Heart left ventricle (tissue), 16 donors: Measurements from ENCODE around the gene TRAF2. TPM values are rescaled to one million over a fixed set of nuclear protein-coding genes. Genes with fewer than 3 reads are reported as not detected.

Experiments
- ATAC-seq, 4 donors: fragments of 200-7000 bp; cut with Tn5 transposase; one replicate each; pipeline ENCODE4 v1.9.1; 2020 to 2022; ENCODE audit warnings: moderate library complexity in 4 of 4, mild to moderate bottlenecking in 3 of 4, moderate number of reproducible peaks in 1 of 4
- DNase-seq, 5 donors: peaks; one replicate each; pipeline ENCODE4 v3.0.0-alpha.2; 2020
- H3K27ac ChIP-seq, 12 donors: fragments of 200-600 bp; sonication (generic) in 4 of 12; one replicate each; pipeline versions ENCODE4 v1.5.0 to v1.8.0; 2016 to 2022; ENCODE audit warnings: mild to moderate bottlenecking in 2 of 12
- H3K27me3 ChIP-seq, 9 donors: fragments of 200-600 bp; sonication (generic) in 2 of 9; one replicate each; pipeline versions ENCODE4 v1.5.1 to v1.8.0; 2016 to 2022; ENCODE audit warnings: mild to moderate bottlenecking in 3 of 9
- H3K36me3 ChIP-seq, 9 donors: fragments of 200-600 bp; sonication (generic) in 2 of 9; one replicate each; pipeline versions ENCODE4 v1.5.0 to v1.8.0; 2018 to 2022; ENCODE audit warnings: mild to moderate bottlenecking in 2 of 9
- H3K4me1 ChIP-seq, 12 donors: fragments of 200-600 bp; sonication (generic) in 4 of 12; one replicate each; pipeline versions ENCODE4 v1.5.0 to v1.8.0; 2016 to 2022; ENCODE audit warnings: mild to moderate bottlenecking in 3 of 12
- H3K4me3 ChIP-seq, 12 donors: fragments of 200-600 bp; sonication (generic) in 4 of 12; one replicate each; pipeline versions ENCODE4 v1.5.0 to v1.8.0; 2017 to 2022; ENCODE audit warnings: mild to moderate bottlenecking in 9 of 12, moderate library complexity in 4 of 12
- H3K9me3 ChIP-seq, 12 donors: fragments of 200-600 bp; sonication (generic) in 4 of 12; one replicate each; pipeline versions ENCODE4 v1.5.0 to v1.8.0; 2016 to 2022; ENCODE audit warnings: mild to moderate bottlenecking in 1 of 12
- CTCF ChIP-seq, 12 donors: fragments of 200-600 bp; sonication (generic) in 4 of 12; IDR thresholded peaks; one replicate each; pipeline versions ENCODE4 v1.5.0 to v1.8.0; 2018 to 2022; ENCODE audit warnings: antibody characterized with exemption in 12 of 12, mild to moderate bottlenecking in 5 of 12
- POLR2A ChIP-seq, 2 donors: fragments of 450-650 bp; IDR thresholded peaks; one replicate each; pipeline ENCODE4 v1.6.1; 2017; ENCODE audit warnings: antibody characterized with exemption in 2 of 2, mild to moderate bottlenecking in 2 of 2, moderate library complexity in 2 of 2
- WGBS, 4 donors: extraction: QIAGEN DNeasy Blood & Tissue Kit in 2 of 4; methylation state at CpG; one replicate each; pipeline versions ENCODE4 v1.1.5 to v1.1.7; 2013 to 2018; 5-methylcytosine and 5-hydroxymethylcytosine counted together
- intact Hi-C, 10 donors: fragments of 100-400 bp; cut with DNase I; formaldehyde crosslinking; loops; one replicate each; pipeline versions ENCODE4 v1.11.1 to v1.14.2; 2022
- polyA plus RNA-seq, 2 donors: library from polyadenylated mRNA; stranded (reverse); fragments of 200-250 nt; gene quantifications; one replicate each; pipeline ENCODE4 v1.2.3, GENCODE V29; 2013
- total RNA-seq, 9 donors: library from RNA; depleted of rRNA in 2 of 9; stranded (reverse); fragments of >200 nt in 2 of 9; fragmentation: NEBNext Ultra II Directional in 3 of 9; extraction: Animal tissue kit (Norgen Biotek cat#: 25700) in 3 of 9; gene quantifications; one replicate each; pipeline versions ENCODE4 v1.1.0 to v1.2.4, GENCODE V29; 2016 to 2023
- donor health status: ischemic (EF 13 %, LVEDD 7.1; RV severe dilation, severe dysfunction).
- donor health status: healthy with polysubstance abuse.
- donor health status: DM: no; HTN: yes; CAD: no.
- donor health status: DM: no; HTN: no; CAD: no.
- donor health status: ischemic (EF 25% LVEDD 6.9; RV normal size, moderate dysfunction).
- donor health status: ischemic (EF 25% LVEDD 5.7; RV mildly dilated, moderate dysfunction).
- donor health status: healthy.
- donor health status: DM: yes; HTN: yes; CAD: no.
- donor health status: ischemic (EF 35%, LVEDD 5.7; RV mildly dilated, moderate dysfunction).
- donor health status: nonischemic (EF 11% LVEDD 7.7; RV severe dilation, severe dysfunction).
- donor health status: DM: yes; HTN: yes; CAD: no.
- donor health status: PGD.
- donor health status: ischemic (EF 29% LVEDD 5.4; RV normal size, mild dysfunction).
- donor health status: nonischemic (EF 23%, LVEDD 6.1; RV moderate dilation, normal function).

The TRAF2 gene
- total and polyA plus RNA-seq, 11 donors = 6.3 to 28.3 (median 9.4) TPM

DNA sequence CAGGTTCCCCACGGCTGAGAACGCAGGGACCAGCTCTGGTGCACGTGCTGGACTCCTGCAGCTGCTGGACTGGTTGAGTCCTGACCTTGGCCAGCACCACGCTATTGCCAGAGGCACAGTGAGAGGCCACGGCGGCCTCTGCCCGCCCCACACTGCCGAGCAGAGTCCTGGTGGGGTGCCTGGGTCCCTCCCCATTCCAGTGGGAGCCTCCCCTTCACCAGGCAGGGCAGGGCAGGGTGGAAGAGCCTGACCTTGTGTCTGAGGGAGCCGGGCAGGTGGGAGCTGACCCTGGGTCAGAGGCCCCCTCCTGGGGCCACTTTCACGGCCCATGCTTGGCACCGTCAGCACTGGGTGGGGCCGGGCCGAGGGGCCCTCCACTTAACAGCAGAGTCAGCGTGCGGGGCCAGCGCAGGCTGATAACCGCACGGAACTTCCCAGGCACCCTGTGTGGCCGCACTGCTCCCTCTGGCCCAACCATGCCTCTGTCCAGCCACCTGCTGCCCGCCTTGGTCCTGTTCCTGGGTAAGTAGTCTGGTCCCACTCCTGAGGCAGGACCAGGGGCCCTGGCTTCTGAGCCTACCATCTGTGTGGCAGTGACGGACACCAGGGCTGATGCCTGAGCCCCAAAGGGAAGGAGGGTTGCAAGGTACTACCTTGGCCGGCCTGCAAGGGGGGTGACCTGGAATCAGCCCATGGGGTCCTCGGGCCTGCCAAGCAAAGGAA is 34.2 kb upstream of the TRAF2 start, which contains the start of gene MAMDC4:
TSS of gene MAMDC4 (plus strand) at position 406 of the 723 bp plus-strand sequence. CDS start at position 477, 71 bp downstream.
- Histone ChIP-seq H3K27me3 (peaks cover 0 to 6% (median 0%) of the 10 kb centered on the region in 9 donors), H3K9me3 (no peaks in the 10 kb centered on the region), H3K4me1 (peaks cover 4 to 43% (median 21%) of the 10 kb centered on the region in 12 donors), H3K36me3 (peaks cover 0 to 15% (median 9%) of the 10 kb centered on the region in 9 donors), H3K4me3 (no peak within 1 kb of the TSS), H3K27ac (peak within 1 kb of the TSS in 9 of 12 donors; percentile 18 to 97 (median 46))
- WGBS, 4 donors = 42 to 63% (median 51%) methylated on average over 17 to 23 of the region's 23 CpGs
- intact Hi-C loops = loop anchor here in 3 of 10 donors (5.0 kb wide), 2 partner anchors 75 to 90 kb away; partner anchors contain the start of gene FBXW5 (in 2 of the 3)
- TF ChIP-seq CTCF (IDR thresholded peaks at IDR 0.05) (no peak), POLR2A (IDR thresholded peaks at IDR 0.05) (no peak)
- no peak for ATAC-seq
- DNase-seq = peak in 2 of 5 donors; percentile 37 to 59

DNA sequence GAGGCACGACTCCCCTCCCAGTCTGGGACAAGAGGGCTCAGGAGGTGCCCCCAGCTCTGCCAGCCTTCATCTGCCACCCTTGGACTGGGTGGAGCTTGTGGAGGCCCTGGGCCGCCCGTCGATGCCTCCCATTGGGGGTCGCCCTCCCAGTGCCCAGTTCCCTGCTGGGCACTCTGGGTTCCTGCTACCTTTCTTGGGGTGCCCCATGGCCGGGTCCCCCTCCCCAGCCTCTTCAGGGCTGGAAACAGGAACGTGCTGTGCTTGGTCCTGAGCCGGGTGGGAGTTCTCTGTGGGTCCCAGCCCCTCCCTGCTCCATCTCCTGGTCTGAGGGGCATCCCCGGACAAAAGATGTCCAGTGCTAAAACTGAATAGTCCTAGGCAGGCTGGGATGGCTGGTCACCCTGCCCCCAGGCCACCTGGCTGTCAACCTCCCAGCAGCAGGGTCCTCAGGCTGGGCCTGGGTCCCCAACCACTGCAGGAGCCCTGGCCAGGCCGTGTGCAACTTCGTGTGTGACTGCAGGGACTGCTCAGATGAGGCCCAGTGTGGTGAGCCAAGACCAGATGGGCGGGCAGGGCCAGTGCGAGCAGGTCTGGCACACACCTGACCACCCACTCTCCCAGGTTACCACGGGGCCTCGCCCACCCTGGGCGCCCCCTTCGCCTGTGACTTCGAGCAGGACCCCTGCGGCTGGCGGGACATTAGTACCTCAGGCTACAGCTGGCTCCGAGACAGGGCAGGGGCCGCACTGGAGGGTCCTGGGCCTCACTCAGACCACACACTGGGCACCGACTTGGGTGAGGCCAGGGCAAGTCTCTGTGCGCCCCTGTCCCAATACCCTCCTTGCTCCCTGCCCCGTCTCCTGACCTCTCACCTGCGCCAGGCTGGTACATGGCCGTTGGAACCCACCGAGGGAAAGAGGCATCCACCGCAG is 33.4 kb upstream of the TRAF2 start:
- ATAC-seq = no peak
- Histone ChIP-seq H3K4me3 (no peak overlapping the region), H3K27ac (peak overlapping the region in 1 of 12 donors; percentile 95), H3K9me3 (no peaks in the 10 kb centered on the region), H3K4me1 (peaks cover 4 to 34% (median 20%) of the 10 kb centered on the region in 12 donors), H3K27me3 (no peaks in the 10 kb centered on the region), H3K36me3 (peaks cover 0 to 15% (median 9%) of the 10 kb centered on the region in 9 donors)
- no peak for TF ChIP-seq CTCF (IDR thresholded peaks at IDR 0.05)
- TF ChIP-seq POLR2A (IDR thresholded peaks at IDR 0.05) = no peak
- intact Hi-C loops = loop anchor here in 3 of 10 donors (5.0 kb wide), 2 partner anchors 74 to 89 kb away; partner anchors contain the start of gene FBXW5 (in 2 of the 3)
- WGBS, 4 donors = 87 to 94% (median 90%) methylated on average over 23 to 29 of the region's 29 CpGs
- peak in 3 of 5 donors; percentile 22 to 59 (median 27) for DNase-seq

GRCh38 chr9:136853596-136854112 is 32.7 kb upstream of the TRAF2 start:
- peak in 3 of 5 donors; percentile 15 to 48 (median 20) for DNase-seq
- whole genome bisulfite sequencing, 4 donors = 82 to 89% (median 85%) methylated on average over 7 to 18 of the region's 18 CpGs
- Histone ChIP-seq H3K27ac (no peak overlapping the region), H3K4me1 (peaks cover 4 to 34% (median 20%) of the 10 kb centered on the region in 12 donors), H3K36me3 (peaks cover 0 to 15% (median 9%) of the 10 kb centered on the region in 9 donors), H3K9me3 (no peaks in the 10 kb centered on the region), H3K4me3 (no peak overlapping the region), H3K27me3 (no peaks in the 10 kb centered on the region)
- intact Hi-C loops = loop anchor here in 3 of 10 donors (5.0 kb wide), 2 partner anchors 74 to 89 kb away; partner anchors contain the start of gene FBXW5 (in 2 of the 3)
- TF ChIP-seq CTCF (IDR thresholded peaks at IDR 0.05) = no peak
- TF ChIP-seq POLR2A (IDR thresholded peaks at IDR 0.05) = no peak
- no peak for ATAC-seq
